ENCODE results near the gene KCNMB4. TPM values are rescaled to one million over a fixed set of nuclear protein-coding genes. Genes with fewer than 3 reads are reported as not detected.

The KCNMB4 gene
- total and polyA plus RNA-seq, 4 donors = 0.46 to 1.3 (median 0.65) TPM

DNA sequence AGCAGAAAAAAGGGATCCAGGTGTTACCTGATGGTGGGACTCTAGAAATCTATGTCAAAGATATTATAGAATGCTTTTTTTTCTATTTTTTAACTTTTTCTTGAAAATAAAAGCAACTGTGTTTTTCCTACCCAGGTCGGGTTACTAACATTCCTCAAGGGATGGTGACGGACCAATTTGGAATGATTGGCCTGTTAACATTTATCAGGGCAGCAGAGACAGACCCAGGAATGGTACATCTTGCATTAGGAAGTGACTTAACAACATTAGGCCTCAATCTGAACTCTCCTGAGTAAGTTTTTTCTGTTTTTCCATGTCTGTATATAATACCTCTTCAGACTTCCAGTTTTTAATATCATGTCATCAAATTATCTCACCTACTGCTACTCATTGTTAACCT, 27.6 kb upstream of the KCNMB4 start:
- no peak overlapping the region for H3K9ac ChIP-seq (ENCODE audit: low read depth in 1 of 2, low read length in 2 of 2)
- whole genome bisulfite sequencing = 96% methylated on average over 2 of the region's 2 CpGs
- no peaks in the 10 kb centered on the region for H3K27me3 ChIP-seq (ENCODE audit: control insufficient read depth in 4 of 4, insufficient read depth in 4 of 4, low read length in 3 of 4)
- no peak overlapping the region for H3K4me3 ChIP-seq (ENCODE audit: low read depth in 1 of 3, low read length in 3 of 3)
- no peaks in the 10 kb centered on the region for H3K4me1 ChIP-seq (ENCODE audit: control insufficient read depth in 4 of 4, insufficient read depth in 4 of 4, low read length in 3 of 4)
- H3K36me3 ChIP-seq (ENCODE audit: control insufficient read depth in 4 of 4, insufficient read depth in 3 of 4, low read depth in 1 of 4, low read length in 3 of 4) = peaks cover 8 to 61% (median 43%) of the 10 kb centered on the region in 4 donors
- H3K9me3 ChIP-seq (ENCODE audit: control insufficient read depth in 4 of 4, low read length in 3 of 4) = no peaks in the 10 kb centered on the region
- DNase-seq (ENCODE audit: low spot score) = no peak
- no peak overlapping the region for H3K27ac ChIP-seq (ENCODE audit: low read depth in 1 of 2, low read length in 2 of 2)
- no peak for TF ChIP-seq JUND (IDR thresholded peaks at IDR 0.05)
- TF ChIP-seq, protein P1, sequence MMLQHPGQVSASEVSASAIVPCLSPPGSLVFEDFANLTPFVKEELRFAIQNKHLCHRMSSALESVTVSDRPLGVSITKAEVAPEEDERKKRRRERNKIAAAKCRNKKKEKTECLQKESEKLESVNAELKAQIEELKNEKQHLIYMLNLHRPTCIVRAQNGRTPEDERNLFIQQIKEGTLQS (IDR thresholded peaks at IDR 0.05) = no peak
- TF ChIP-seq, protein P2, sequence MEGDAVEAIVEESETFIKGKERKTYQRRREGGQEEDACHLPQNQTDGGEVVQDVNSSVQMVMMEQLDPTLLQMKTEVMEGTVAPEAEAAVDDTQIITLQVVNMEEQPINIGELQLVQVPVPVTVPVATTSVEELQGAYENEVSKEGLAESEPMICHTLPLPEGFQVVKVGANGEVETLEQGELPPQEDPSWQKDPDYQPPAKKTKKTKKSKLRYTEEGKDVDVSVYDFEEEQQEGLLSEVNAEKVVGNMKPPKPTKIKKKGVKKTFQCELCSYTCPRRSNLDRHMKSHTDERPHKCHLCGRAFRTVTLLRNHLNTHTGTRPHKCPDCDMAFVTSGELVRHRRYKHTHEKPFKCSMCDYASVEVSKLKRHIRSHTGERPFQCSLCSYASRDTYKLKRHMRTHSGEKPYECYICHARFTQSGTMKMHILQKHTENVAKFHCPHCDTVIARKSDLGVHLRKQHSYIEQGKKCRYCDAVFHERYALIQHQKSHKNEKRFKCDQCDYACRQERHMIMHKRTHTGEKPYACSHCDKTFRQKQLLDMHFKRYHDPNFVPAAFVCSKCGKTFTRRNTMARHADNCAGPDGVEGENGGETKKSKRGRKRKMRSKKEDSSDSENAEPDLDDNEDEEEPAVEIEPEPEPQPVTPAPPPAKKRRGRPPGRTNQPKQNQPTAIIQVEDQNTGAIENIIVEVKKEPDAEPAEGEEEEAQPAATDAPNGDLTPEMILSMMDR (IDR thresholded peaks at IDR 0.05; ENCODE audit: low read depth, low read length, missing input control) = no peak
- TF ChIP-seq REST (IDR thresholded peaks at IDR 0.05) = no peak
- no peak for TF ChIP-seq SP1 (IDR thresholded peaks at IDR 0.05)
- no peak for TF ChIP-seq YY1 (IDR thresholded peaks at IDR 0.05)
- TF ChIP-seq, protein P3, sequence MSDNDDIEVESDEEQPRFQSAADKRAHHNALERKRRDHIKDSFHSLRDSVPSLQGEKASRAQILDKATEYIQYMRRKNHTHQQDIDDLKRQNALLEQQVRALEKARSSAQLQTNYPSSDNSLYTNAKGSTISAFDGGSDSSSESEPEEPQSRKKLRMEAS (IDR thresholded peaks at IDR 0.05) = no peak
- no peak for TF ChIP-seq HNF4A (conservative IDR thresholded peaks at IDR 0.05)
- no peak for TF ChIP-seq EGR1 (IDR thresholded peaks at IDR 0.05; ENCODE audit: low read depth in 2 of 2)
- no peak for TF ChIP-seq FOXA1 (IDR thresholded peaks at IDR 0.05)

GRCh38 chr12:70351076-70351475, 15.0 kb upstream of the KCNMB4 start:
- Histone ChIP-seq H3K9ac (ENCODE audit: low read depth in 1 of 2, low read length in 2 of 2) (no peak overlapping the region), H3K27me3 (ENCODE audit: control insufficient read depth in 4 of 4, insufficient read depth in 4 of 4, low read length in 3 of 4) (no peaks in the 10 kb centered on the region), H3K9me3 (ENCODE audit: control insufficient read depth in 4 of 4, low read length in 3 of 4) (no peaks in the 10 kb centered on the region), H3K36me3 (ENCODE audit: control insufficient read depth in 4 of 4, insufficient read depth in 3 of 4, low read depth in 1 of 4, low read length in 3 of 4) (peaks cover 5 to 22% (median 16%) of the 10 kb centered on the region in 4 donors), H3K27ac (ENCODE audit: low read depth in 1 of 2, low read length in 2 of 2) (no peak overlapping the region), H3K4me3 (ENCODE audit: low read depth in 1 of 3, low read length in 3 of 3) (no peak overlapping the region), H3K4me1 (ENCODE audit: control insufficient read depth in 4 of 4, insufficient read depth in 4 of 4, low read length in 3 of 4) (no peaks in the 10 kb centered on the region)
- no peak for DNase-seq (ENCODE audit: low spot score)
- no peak for TF ChIP-seq TAF1 (conservative IDR thresholded peaks at IDR 0.05)
- no peak for TF ChIP-seq REST (IDR thresholded peaks at IDR 0.05)
- TF ChIP-seq JUND (IDR thresholded peaks at IDR 0.05) = no peak
- TF ChIP-seq, protein P2 (IDR thresholded peaks at IDR 0.05; ENCODE audit: low read depth, low read length, missing input control) = no peak
- no peak for TF ChIP-seq FOXA2 (IDR thresholded peaks at IDR 0.05)
- WGBS = 95% methylated on average over 2 of the region's 2 CpGs
